HG03039 (cell line): ENCODE data around the gene SLC22A16.

Source experiments
- ATAC-seq: cut with Tn5 transposase; IDR thresholded peaks from one replicate; pipeline ENCODE4 v1.9.1; 2021; ENCODE audit warnings: mild to moderate bottlenecking, moderate library complexity; ENCODE audit not compliant: unreplicated experiment

The SLC22A16 gene

GRCh38 chr6:110412360-110412759 lies 64.1 kb downstream of the SLC22A16 start:
- no peak for ATAC-seq

DNA sequence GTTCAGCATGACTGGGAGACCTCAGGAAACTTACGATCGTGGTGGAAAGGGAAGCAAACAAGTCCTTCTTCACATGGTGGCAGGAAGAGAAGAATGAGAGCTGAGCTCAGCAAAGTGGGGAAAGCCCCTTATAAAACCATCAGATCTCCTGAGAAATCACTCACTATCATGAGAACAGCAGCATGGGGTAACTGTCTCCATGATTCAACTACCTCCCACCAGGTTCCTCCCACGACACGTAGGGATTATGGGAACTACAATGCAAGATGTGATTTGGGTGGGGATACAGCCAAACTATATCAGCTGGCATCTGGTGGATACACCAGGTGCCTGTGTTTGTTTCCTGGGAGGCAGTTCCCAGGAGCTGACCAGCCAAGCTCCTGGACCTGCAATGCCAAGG lies 65.9 kb downstream of the SLC22A16 start:
- no peak for ATAC-seq

- ATAC-seq, result no peak
Observed at GRCh38 chr6:110409794-110410193, 66.6 kb downstream of the SLC22A16 start.

- no peak for ATAC-seq
Observed at GRCh38 chr6:110408901-110409300, 67.5 kb downstream of the SLC22A16 start.

GRCh38 chr6:110404607-110405006 lies 71.8 kb downstream of the SLC22A16 start:
- ATAC-seq, result no peak

- no peak for ATAC-seq
Observed at GRCh38 chr6:110401585-110402176, 74.7 kb downstream of the SLC22A16 start.

- no peak for ATAC-seq
Observed at GRCh38 chr6:110400208-110400607, 76.2 kb downstream of the SLC22A16 start.

DNA sequence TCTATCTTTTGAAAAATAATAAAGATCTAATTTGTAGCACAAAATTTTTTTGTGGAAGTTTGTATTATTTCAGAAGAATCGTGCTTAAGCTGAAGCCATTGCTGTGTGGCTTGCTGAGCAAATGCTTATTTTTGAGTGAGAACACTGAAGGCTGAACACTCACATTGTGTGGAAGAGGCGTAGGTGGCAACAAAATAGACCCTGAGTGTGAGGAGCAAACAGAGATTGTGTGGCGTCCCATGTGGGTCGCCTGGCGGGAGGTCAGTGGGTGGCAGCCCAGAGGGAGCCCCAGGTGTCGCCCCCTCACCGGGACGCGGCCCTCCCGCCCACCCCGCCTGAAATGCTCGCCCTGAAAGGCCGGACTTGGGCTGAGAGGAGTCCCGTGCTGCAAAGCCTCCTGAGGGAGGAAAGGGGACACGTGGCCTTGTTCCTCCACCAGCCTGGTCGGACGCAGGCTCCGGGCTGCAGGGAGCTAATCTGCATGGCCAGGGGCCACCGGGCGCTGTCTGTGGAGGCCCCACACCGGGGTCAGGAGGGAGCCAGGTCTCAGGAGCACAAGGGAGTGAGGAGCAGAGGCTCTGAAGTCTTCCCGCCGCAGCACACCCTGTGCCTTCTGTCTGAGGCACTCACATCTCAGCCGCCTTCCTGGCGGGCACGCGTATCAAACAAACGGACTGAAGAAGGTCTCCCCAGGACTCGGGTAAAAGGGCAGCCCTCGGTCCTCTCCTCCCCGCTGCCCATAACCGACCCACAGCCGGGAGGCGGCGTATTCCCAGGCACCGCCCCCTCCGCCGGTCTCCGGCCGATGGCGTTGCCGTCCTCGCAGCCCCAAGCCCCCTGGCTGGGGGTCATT lies 77.0 kb downstream of the SLC22A16 start:
- no peak for ATAC-seq

- ATAC-seq, result no peak
Observed at GRCh38 chr6:110398778-110399177, 77.6 kb downstream of the SLC22A16 start.

DNA sequence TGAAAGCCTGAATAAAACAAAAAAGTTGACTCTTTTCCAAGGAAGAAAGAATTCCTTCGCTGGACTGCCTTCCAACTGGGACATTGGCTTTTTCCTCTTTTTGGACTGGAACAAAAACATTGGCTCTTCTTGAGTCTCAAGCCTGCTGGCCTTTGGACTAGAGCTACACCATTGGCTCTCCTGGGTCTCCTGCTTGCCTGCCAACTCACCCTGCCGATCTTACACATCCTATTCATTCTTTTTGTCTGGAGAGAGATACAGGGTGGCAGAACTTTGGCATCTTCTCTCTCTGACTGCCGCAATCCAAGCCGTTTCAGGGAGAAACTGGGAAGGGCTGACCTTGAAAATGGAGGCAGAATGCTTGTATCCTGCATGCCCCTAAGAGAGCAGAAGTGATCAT lies 81.2 kb downstream of the SLC22A16 start:
- no peak for ATAC-seq

DNA sequence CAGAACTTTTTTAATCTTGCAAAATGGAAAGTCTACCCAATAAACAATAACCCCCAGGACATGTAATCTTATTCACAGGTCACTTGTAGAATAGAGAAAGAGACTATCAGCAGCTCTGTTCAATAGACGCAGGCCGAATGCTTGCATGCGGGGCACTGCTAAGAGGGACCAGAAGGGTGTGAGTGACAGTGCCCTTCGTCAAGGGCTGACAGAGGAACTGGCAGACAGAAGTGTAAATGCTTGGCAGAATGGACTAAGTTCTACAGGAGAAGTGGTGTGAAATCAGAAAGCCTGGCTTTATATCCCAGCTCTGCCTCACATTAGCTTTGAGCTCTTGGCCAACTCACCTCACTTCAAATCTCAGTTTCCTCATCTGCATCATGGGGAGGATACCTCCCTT lies 82.0 kb downstream of the SLC22A16 start:
- ATAC-seq, result no peak

GRCh38 chr6:110392727-110393126 lies 83.7 kb downstream of the SLC22A16 start:
- no peak for ATAC-seq

DNA sequence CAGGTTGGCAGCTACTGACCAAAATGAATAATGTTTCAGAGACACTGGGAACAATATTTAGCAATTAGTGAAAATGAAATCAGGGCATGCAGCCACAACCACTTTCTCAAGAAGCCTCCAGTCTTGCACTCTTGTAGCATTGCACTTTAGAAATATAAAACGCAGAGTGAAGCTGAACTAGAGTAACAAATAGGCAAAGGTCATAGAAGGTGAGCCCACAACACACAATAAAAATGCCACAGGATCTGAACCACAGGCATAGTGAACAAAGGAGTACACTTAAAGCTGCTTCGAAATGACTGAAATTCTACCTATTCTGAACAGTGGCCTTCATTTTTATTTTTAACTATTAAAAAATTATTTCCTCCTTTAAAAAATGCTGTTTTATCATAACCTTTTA lies 86.0 kb downstream of the SLC22A16 start:
- ATAC-seq, result no peak

- no peak for ATAC-seq
Observed at GRCh38 chr6:110389689-110390382, 86.6 kb downstream of the SLC22A16 start.

- ATAC-seq, result no peak
Observed at GRCh38 chr6:110387986-110388385, 88.4 kb downstream of the SLC22A16 start.

DNA sequence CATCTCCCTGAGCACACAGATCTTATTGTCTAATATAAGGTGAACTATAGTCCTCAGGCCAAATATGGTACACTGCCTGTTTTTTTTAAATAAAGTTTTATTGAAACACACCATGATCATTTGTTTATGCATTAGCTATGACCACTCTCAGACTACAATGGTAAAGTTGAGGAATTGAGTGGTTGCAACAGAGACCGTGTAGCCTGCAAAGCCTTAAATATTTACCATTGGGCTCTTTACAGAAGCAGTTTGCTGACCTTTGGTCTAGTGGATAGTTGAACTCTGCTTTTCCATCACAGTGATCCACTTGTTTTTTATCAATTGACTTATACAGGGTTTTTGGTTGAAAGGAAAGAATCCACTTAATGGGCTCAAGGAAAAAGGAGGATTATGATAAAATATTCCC lies 91.0 kb downstream of the SLC22A16 start:
- ATAC-seq, result no peak

DNA sequence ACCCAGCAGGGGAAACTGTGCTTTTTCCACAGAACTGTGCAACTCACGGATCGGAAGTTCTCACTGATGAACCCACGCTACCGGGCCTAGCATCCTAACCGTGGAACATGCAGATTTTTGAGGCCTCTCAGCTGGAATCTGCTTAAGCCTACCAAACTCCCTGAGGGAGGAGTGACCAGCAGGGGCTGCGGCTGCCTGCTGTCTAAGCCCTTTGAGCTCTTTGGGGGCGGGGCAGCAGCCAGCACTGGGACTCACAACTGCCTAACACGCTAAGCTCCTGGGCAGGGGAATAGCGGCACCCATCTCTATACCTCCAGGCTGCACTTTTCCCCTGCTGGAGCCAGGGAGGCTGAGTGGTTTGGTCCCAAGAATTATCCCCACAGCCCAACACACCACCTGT lies 97.9 kb downstream of the SLC22A16 start:
- no peak for ATAC-seq
